NCI-H345 (cell line): ENCODE results near the gene RASD2.

Experiments used
- DNase-seq: peaks from one replicate; lab custom pipeline; 2025; lab: John Stamatoyannopoulos, UW

RASD2 gene

GRCh38 chr22:35542157-35542938 lies 1.7 kb downstream of the RASD2 start:
- no peak for DNase-seq

- DNase-seq: no peak
Measured at GRCh38 chr22:35542939-35543516, 2.4 kb downstream of the RASD2 start.

- DNase-seq: no peak
Measured at GRCh38 chr22:35543702-35544101, 3.1 kb downstream of the RASD2 start.

- DNase-seq: no peak
Measured at GRCh38 chr22:35544189-35544588, 3.6 kb downstream of the RASD2 start.

GRCh38 chr22:35544827-35545226 lies 4.2 kb downstream of the RASD2 start:
- no peak for DNase-seq

GRCh38 chr22:35546886-35547285 lies 6.3 kb downstream of the RASD2 start:
- DNase-seq: no peak

GRCh38 chr22:35547987-35548721 lies 7.5 kb downstream of the RASD2 start:
- DNase-seq: no peak

GRCh38 chr22:35548722-35549112 lies 8.1 kb downstream of the RASD2 start:
- no peak for DNase-seq

- DNase-seq: no peak
Measured at GRCh38 chr22:35549328-35549727, 8.7 kb downstream of the RASD2 start.

- no peak for DNase-seq
Measured at GRCh38 chr22:35551549-35552177, 11.0 kb downstream of the RASD2 start.

- no peak for DNase-seq
Measured at GRCh38 chr22:35552196-35552842, 11.7 kb downstream of the RASD2 start.

- DNase-seq: no peak
Measured at GRCh38 chr22:35552846-35553245, 12.2 kb downstream of the RASD2 start.

- DNase-seq: no peak
Measured at GRCh38 chr22:35553341-35553740, 12.7 kb downstream of the RASD2 start.

GRCh38 chr22:35554297-35554845 lies 13.7 kb downstream of the RASD2 start:
- DNase-seq: no peak

GRCh38 chr22:35555483-35555890 lies 14.9 kb downstream of the RASD2 start:
- no peak for DNase-seq

- DNase-seq: no peak
Measured at GRCh38 chr22:35555946-35556547, 15.4 kb downstream of the RASD2 start.

- no peak for DNase-seq
Measured at GRCh38 chr22:35556666-35557065, 16.0 kb downstream of the RASD2 start.

GRCh38 chr22:35558031-35558430 lies 17.4 kb downstream of the RASD2 start:
- no peak for DNase-seq

GRCh38 chr22:35558719-35559118 lies 18.1 kb downstream of the RASD2 start:
- no peak for DNase-seq

- DNase-seq: no peak
Measured at GRCh38 chr22:35559354-35560005, 18.8 kb downstream of the RASD2 start.

GRCh38 chr22:35560366-35560765 lies 19.7 kb downstream of the RASD2 start:
- DNase-seq: no peak
